GM18526 (cell line): Measurements from ENCODE around the gene NUDT21.

ENCODE experiments used
- POLR2A ChIP-seq: IDR thresholded peaks from 3 replicates; pipeline ENCODE4 v1.6.1; 2011; ENCODE audit not compliant: insufficient read length; ENCODE audit errors: extremely low read depth

The NUDT21 gene

DNA sequence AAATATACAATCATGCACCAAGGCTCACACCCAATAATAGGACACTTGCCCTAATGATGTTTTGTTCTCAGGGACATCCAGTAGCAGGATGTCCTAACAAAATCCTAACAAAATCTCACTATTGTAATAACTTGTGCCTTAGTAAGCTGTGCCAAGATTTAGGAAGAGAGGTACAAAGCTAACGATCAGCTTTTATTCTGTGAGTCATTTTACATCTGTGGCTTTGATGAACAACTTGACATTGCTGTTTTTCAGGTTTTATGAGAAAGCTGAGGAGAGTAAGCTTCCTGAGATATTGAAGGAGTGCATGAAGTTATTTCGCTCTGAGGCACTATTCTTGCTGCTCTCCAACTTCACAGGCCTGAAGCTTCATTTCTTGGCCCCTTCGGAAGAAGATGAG lies 19.1 kb upstream of the NUDT21 start:
- no peak for TF ChIP-seq POLR2A

DNA sequence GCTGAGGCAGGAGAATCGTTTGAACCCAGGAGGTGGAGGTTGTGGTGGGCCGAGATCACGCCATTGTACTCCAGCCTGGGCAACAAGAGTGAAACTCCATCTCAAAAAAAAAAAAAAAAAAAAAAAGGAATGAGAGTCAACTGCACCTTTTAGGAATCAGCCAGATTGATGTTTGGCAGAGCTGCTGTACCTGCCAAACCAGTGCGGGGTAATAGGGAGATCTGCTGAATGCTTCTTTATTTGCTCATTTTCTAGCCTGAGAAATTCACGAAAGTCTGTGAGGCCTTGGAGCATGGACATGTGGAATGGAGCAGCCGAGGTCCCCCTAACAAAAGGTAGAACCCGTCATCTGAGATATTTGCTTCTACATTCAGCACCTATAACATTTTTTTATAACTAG lies 18.6 kb upstream of the NUDT21 start:
- no peak for TF ChIP-seq POLR2A

DNA sequence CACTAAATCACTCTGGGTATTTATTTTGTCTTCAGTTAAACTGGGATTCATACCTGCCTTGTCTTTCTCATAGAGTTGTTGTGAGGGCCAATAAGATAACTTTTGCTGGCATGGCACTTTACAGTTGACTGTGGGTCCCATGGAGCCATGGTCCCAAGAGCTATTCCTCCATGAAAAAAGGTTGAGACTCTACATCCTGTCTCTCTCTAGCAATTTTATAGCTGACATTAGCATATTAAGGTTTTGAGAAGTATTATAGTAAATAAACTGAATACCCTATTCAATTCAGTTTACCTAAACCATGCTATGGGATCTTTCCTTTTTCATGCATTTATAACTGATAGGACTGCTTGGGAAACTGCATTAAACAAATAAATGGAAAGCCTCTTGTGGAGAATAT lies 17.7 kb upstream of the NUDT21 start:
- TF ChIP-seq POLR2A = no peak

DNA sequence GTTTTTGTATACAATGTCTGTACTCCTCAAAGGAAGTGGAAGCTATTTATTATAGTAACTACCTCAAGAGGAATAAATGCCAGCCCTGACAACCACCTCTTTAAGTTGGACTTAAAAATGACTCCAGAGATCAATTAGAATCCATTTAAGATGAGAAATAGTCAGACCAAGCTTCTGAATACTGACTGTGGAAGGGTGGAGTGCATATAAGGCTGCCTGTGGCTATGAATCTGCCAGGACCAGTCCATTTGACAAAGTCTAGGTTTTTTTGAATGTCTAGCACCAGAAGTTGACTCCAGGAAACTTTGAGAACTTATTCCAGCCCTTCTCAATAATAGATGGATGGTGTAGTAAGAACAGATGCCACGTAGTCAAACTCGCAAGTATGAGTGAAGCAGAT lies 15.2 kb upstream of the NUDT21 start:
- TF ChIP-seq POLR2A = no peak

DNA sequence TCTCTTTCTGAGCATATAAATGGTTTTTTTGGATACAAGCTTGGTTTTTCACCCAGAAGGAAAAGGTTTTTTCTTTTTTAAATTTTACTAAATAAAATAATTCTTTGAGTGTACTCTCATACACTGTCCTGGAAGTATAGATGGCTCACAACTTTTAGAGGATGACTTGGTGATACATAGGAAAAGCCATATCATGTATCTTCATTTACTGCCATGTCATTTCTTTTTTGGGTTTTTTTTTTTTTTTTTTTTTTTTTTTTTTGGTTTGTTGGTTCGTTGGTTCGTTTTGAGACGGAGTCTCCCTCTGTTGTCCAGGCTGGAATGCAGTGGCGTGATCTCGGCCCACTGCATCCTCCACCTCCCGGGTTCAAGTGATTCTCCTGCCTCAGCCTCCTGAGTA lies 12.0 kb upstream of the NUDT21 start:
- TF ChIP-seq POLR2A = no peak

DNA sequence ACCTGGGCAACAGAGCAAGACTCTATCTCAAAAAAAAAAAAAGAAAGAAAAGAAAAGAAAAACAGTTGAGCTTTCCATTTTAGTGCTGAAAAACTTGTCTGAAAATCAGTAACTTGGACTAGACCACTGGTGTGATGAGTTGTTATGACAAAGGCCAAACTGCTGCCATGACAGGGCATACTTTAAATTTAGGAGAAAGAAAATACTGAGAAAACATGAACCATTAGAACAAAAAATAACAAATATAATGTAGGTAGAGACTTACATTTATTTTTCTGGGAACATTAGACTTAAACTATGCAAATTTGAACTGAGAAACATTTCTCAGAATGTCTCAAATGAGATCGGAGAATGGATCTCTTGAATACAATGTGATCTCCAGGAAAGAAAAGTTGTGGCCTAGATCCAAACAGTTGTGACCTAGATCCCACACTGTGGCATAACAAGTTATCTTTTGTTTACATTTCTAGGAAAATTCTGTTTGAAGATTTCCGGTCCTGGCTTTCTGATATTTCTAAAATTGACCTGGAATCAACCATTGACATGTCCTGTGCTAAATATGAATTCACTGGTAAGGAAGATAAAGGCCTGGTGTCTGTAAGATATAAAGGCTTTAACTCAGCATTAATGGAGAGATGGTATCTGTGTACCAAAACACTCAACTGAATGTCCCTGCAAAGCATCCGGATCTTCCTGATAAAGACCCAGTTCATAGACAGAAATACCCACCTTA lies 11.1 kb upstream of the NUDT21 start:
- no peak for TF ChIP-seq POLR2A

DNA sequence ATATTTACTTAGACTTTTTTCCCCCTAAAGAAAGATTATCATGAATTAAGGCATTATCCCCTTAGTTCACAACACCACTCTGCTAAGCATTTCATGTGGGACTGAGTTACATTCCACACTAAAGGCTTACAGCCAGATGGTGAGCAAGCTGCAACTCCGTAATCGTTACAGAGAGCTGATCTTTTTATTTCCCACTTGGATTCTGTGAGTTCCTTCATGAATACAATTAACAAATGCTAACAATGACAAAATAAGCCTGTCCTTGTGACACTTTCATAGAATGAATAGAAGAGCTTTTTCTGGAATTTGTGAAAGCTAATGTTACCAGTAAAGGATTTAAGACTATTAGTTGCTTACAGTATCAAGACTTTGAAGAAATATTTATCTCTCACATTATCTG lies 9.0 kb upstream of the NUDT21 start:
- no peak for TF ChIP-seq POLR2A

DNA sequence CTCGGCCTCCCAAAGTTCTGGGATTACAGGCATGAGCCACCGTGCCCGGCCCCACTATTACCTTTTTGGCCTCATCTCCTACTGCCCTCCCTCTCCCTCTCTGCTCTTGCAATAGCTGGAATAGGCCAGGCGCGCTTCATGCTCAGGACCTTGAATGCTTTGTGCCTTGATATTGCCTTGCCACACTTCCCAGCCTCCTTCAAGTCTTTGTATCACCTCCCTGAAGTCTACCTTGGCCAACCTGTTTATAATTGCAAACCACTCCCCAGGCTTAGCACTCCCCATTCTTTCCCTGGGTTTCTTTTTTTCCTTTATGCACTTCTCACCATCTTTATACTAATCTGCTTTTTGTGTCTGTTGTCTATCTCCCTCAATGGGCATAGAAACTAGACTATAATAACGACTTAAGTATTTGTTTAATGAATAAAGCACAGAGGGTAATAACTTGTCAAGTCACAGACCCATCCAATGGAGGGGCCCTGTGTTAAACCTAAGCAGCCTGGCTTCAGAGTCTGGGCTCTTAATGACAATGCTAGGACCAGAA lies 6.9 kb upstream of the NUDT21 start:
- TF ChIP-seq POLR2A = no peak

DNA sequence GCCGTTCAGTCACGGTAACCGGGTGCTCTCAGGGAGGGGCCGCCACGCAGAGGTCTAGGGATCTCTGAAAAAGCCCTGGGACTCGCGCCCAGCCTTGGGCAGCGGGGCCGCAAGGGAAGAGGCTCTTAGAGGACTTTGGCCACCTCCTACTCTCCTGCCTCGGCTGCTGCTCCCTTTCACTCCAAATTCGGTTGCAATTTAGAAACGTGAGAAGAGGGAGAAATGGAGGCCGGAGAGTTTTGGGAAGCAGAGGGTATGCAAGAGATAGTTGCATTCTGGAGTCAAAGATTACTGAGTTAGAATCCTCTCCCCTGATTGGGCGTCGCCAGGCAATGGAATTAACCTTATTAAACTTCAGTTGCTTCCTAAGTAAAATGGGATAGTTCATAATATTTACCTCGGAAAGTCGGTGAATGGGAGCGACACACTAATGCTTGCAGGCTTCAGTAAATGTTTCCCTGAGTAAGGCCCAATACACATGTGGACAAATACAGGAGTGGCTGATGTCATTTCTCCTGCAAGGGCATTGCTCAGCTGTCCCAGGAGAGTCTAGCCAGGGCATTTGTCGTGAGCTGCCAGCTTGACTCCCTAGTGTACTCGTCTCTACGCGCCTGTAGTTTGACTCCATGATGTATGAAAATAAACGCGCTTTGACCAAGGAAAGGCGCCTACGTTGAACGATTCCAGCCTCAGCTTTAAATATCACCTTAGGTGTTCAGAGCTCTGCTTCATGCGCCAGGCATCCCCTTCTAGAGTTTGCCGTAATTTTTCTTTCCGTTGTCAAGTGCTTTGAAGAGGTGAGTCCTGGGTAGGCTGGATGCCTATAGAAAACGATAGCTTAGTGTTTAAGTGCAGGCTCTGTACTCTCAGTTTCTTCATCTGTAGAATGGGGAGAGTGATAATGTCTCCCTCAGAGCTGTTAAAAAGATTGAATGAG lies 889 bp upstream of the NUDT21 start:
- no peak for TF ChIP-seq POLR2A

DNA sequence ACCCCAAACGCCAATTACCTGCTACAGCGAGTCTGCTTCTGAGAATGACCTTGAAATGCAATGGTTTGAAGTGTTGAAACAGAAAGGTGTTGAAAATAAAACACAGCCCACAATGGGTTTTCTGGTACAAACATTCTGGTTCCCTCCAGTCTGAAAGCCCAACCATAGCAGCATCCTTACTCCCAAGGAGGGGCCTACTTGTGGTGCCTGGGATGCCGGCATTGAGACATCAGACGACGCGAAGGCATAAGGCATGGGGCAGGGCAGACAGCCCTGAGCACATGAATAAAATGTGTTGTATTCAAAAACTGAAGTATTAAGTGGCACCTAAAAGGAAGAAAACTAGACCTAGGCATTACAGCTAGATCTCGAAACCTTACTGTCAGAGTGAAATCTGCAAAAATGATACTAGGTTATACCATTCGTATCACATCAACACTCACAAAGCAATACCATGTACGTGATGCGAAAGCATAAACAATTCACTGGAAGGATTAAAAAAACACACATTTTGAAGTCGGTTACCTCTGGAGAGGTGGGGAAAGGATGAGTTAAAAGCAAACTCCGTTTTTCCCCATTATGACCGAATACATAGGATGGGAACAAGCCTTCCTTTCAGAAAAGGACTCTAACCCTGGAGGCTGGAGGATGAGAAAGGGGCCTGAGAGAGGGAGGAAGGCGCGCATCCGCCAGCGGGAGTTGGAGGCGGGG lies 702 bp downstream of the NUDT21 start:
- no peak for TF ChIP-seq POLR2A

DNA sequence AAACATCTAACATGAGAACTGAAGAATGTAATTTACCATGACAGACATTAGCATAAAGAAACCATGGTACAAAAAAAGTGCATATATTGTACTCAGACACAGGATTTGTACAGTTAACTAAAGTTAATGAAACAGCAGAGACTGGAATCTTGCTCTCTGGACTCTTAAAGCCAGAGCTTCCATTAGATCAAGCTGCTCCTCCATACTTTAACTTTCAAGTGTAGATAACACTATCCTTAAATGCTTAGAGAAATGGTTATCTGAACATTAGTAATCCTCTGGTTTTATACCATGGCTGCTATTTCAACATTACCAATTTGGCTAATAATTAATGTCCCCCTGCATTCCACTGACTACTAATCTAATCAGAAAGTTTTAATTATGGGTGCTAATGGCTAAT lies 3.1 kb downstream of the NUDT21 start:
- no peak for TF ChIP-seq POLR2A

DNA sequence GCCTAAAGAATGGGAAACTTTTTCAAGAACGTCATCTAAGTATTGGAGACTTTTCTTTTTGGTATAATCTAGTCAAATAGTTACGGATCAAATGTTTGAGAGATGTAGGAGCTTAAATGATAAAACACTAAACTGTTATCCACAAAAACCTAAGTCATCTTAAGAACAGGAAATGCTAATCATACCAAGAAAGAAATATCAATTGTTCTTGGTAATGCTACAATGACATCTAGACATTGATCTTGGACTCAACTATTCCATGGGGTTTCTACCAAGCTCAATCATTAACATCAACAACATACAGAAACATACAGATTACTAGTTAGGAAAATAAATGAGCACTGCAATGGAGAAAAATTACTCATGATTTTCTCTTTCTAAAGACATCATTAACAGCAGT lies 3.8 kb downstream of the NUDT21 start:
- TF ChIP-seq POLR2A = no peak

DNA sequence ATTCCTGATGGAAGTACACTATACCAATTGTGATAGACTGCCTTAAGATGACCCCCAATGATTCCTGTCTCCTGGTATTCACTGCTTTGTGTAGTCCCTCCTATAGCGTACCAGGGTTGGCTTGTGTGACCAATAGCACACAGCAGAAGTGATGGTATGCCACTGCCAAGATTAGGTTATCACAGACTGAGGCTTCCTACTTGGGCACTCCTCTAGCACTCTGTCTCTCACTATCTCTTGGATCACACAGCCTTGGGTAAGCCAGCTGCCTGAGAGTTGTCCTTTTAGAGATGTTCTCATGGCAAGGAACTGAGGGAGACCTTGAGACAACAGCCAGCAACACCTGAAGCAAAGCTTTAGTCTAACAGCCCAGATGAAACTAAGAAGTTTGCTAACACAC lies 13.1 kb downstream of the NUDT21 start:
- no peak for TF ChIP-seq POLR2A

DNA sequence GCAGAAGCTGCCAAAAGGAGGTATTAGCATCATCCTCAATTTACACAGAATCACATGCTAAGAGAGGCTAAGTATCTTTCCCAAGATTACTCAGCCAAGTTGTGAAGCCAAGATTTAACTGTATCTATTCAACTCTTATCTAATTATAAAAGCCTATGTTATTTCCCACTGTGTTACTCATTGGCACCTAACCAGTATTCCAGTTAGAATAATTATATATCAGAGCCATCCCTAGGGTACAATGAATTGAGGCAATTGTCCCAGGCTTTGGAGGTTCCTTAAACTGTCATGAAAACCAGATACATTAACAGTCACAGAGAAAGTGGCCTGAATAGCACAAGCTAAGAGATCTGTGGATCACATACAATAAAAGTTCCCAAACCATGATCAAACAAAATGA lies 14.9 kb downstream of the NUDT21 start:
- no peak for TF ChIP-seq POLR2A

DNA sequence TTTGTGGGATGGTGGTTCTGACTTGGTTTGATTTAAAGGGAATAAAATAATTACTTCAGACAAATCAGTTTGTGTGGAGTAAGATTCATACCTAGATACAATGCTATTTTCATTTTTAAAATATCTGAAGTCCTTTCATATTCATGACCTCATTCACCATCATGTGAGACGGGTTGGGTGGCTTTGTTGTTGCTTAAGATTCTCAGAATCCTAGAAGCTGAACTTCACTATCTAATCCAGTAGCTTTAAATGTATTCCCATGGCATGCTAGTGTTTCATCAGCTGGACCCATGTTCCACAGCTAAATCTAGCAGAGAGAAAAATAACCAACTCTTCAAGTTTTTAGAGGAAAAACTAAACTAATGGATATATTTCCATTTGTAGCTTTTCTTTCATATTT lies 23.0 kb downstream of the NUDT21 start:
- TF ChIP-seq POLR2A = no peak
